Ovary (tissue), 9 donors: ENCODE results near the gene GPR183. TPM values are rescaled to one million over a fixed set of nuclear protein-coding genes. Genes with fewer than 3 reads are reported as not detected.

ENCODE experiments used
- DNase-seq, 5 donors: peaks; one replicate each; pipeline ENCODE4 v3.0.0-alpha.2; 2019 to 2020
- H3K27ac ChIP-seq, 2 donors: fragments of 200-600 bp; one replicate each; pipeline versions ENCODE4 v1.5.1 to v1.8.0; 2019 to 2022
- H3K27me3 ChIP-seq: fragments of 200-600 bp; one replicate; pipeline ENCODE4 v1.8.0; 2022
- H3K36me3 ChIP-seq: fragments of 200-600 bp; sonication (generic); one replicate; pipeline ENCODE4 v1.5.1; 2019
- H3K4me1 ChIP-seq: one replicate; pipeline ENCODE4 v1.8.1; 2013; ENCODE audit warnings: mild to moderate bottlenecking, moderate library complexity; ENCODE audit not compliant: insufficient read depth
- H3K4me3 ChIP-seq: fragments of 200-600 bp; sonication (generic); one replicate; pipeline ENCODE4 v1.5.1; 2017
- H3K9me3 ChIP-seq, 2 donors: fragments of 200-600 bp in 1 of 2; sonication (generic) in 1 of 2; one replicate each; pipeline versions ENCODE4 v1.5.1 to v1.8.1; 2013 to 2019; ENCODE audit warnings: mild to moderate bottlenecking in 1 of 2, moderate library complexity in 1 of 2
- EP300 ChIP-seq: sonication (generic); formaldehyde crosslinking; IDR thresholded peaks from one replicate; pipeline ENCODE4 v1.6.1; 2017; ENCODE audit warnings: antibody characterized with exemption
- POLR2A ChIP-seq: fragments of 450-650 bp; IDR thresholded peaks from one replicate; pipeline ENCODE4 v1.6.1; 2017; ENCODE audit warnings: antibody characterized with exemption, mild to moderate bottlenecking, moderate library complexity
- WGBS, 3 donors: extraction: QIAGEN DNeasy Blood & Tissue Kit in 1 of 3; methylation state at CpG; one replicate each; pipeline versions ENCODE4 v1.1.5 to v1.1.7; 2013 to 2017; 5-methylcytosine and 5-hydroxymethylcytosine counted together
- intact Hi-C, 4 donors: fragments of 100-400 bp; cut with DNase I; formaldehyde crosslinking; loops; one replicate each; pipeline versions ENCODE4 v1.11.0 to v1.15.1; 2022 to 2023
- polyA plus RNA-seq, 2 donors: library from polyadenylated mRNA; stranded (reverse); fragments of 200-250 nt in 1 of 2; fragments of 350-450 nt in 1 of 2; fragmentation: Illumina TruSeq in 1 of 2; extraction: RNeasy Lipid Tissue Mini Kit (QIAGEN cat#74804) in 1 of 2; gene quantifications; one replicate each; pipeline ENCODE4 v1.2.3, GENCODE V29; 2013 to 2014
- total RNA-seq, 7 donors: library from RNA; depleted of rRNA in 2 of 7; stranded (reverse); fragments of >200 nt in 2 of 7; fragmentation: NEBNext Ultra II Directional in 3 of 7; extraction: Animal tissue kit (Norgen Biotek cat#: 25700) in 3 of 7; gene quantifications; one replicate each; pipeline versions ENCODE4 v1.1.0 to v1.2.4, GENCODE V29; 2016 to 2023
- TF ChIP-seq, protein P1 (sequence below), 3 donors: fragments of 450-650 bp in 2 of 3; fragments of 200-600 bp in 1 of 3; IDR thresholded peaks; one replicate each; pipeline versions ENCODE4 v1.5.1 to v1.8.0; 2016 to 2022; ENCODE audit warnings: antibody characterized with exemption in 3 of 3, mild to moderate bottlenecking in 1 of 3
- donor health status: DM: no; HTN: no; CAD: no; lungs with moderate emphysema.
- donor health status: DM: no; HTN: no; CAD: no.
- donor health status: Bipolar disorder and iron deficiency.
- donor health status: DM: yes; HTN: yes; CAD: no.
- donor health status: DM: no; HTN: no; CAD: no.
- donor health status: DM: yes; HTN: yes; CAD: no.

GPR183 gene
- total and polyA plus RNA-seq, 9 donors = 2.4 to 14.6 (median 5.5) TPM

- WGBS, 3 donors = 89 to 91% (median 91%) methylated on average over 1 of the region's 1 CpG
- Histone ChIP-seq H3K4me1 (no peaks in the 10 kb centered on the region), H3K4me3 (no peak overlapping the region), H3K27me3 (no peaks in the 10 kb centered on the region), H3K27ac (no peak overlapping the region), H3K36me3 (no peaks in the 10 kb centered on the region), H3K9me3 (no peaks in the 10 kb centered on the region)
- no peak for DNase-seq
- TF ChIP-seq EP300 = no peak
- no peak for TF ChIP-seq POLR2A
- TF ChIP-seq, protein P1, sequence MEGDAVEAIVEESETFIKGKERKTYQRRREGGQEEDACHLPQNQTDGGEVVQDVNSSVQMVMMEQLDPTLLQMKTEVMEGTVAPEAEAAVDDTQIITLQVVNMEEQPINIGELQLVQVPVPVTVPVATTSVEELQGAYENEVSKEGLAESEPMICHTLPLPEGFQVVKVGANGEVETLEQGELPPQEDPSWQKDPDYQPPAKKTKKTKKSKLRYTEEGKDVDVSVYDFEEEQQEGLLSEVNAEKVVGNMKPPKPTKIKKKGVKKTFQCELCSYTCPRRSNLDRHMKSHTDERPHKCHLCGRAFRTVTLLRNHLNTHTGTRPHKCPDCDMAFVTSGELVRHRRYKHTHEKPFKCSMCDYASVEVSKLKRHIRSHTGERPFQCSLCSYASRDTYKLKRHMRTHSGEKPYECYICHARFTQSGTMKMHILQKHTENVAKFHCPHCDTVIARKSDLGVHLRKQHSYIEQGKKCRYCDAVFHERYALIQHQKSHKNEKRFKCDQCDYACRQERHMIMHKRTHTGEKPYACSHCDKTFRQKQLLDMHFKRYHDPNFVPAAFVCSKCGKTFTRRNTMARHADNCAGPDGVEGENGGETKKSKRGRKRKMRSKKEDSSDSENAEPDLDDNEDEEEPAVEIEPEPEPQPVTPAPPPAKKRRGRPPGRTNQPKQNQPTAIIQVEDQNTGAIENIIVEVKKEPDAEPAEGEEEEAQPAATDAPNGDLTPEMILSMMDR (IDR thresholded peaks at IDR 0.05) = no peak
- intact Hi-C loops = loop anchor here in 3 of 4 donors (5.0 to 10.0 kb wide), 2 partner anchors 84 to 86 kb away; no protein-coding TSS in a partner anchor
These were observed 46.1 kb downstream of the GPR183 start for GRCh38 chr13:99261059-99261458.

- Histone ChIP-seq H3K27me3 (no peaks in the 10 kb centered on the region), H3K4me3 (no peak overlapping the region), H3K36me3 (no peaks in the 10 kb centered on the region), H3K9me3 (no peaks in the 10 kb centered on the region), H3K27ac (no peak overlapping the region), H3K4me1 (no peaks in the 10 kb centered on the region)
- TF ChIP-seq, protein P1 (IDR thresholded peaks at IDR 0.05) = no peak
- TF ChIP-seq POLR2A = no peak
- no peak for TF ChIP-seq EP300
- no peak for DNase-seq
- intact Hi-C loops = loop anchor here in 3 of 4 donors (5.0 to 10.0 kb wide), 2 partner anchors 83 to 85 kb away; no protein-coding TSS in a partner anchor
- 77 to 89% (median 82%) methylated on average over 5 of the region's 5 CpGs for WGBS, 3 donors
These were observed 47.0 kb downstream of the GPR183 start for GRCh38 chr13:99260216-99260615.

DNA sequence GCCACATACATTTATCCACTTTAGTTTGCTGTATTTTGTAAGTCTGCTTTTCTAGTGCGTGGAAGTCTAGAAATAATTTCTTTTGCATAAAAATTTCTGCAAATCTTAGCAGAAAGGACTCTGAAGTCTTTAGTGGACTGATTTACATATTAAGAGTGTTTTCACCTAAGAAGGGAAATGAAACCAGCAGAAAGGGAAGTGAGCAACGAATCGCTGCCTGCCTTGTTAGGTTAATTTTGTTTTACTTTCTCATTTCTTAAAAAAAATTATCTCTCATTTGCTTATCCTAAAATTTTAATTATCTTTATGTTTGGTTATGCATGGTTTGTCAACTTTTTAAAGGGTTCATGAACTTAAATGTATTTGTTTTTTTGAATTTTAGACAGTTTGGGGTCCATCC, 48.3 kb downstream of the GPR183 start:
- Histone ChIP-seq H3K4me1 (no peaks in the 10 kb centered on the region), H3K27ac (no peak overlapping the region), H3K9me3 (no peaks in the 10 kb centered on the region), H3K27me3 (no peaks in the 10 kb centered on the region), H3K36me3 (no peaks in the 10 kb centered on the region), H3K4me3 (no peak overlapping the region)
- DNase-seq = no peak
- no peak for TF ChIP-seq EP300
- TF ChIP-seq, protein P1 (IDR thresholded peaks at IDR 0.05) = no peak
- TF ChIP-seq POLR2A = no peak
- intact Hi-C loops = no loop called here
- WGBS, 3 donors = 90 to 93% (median 90%) methylated on average over 3 of the region's 3 CpGs

DNA sequence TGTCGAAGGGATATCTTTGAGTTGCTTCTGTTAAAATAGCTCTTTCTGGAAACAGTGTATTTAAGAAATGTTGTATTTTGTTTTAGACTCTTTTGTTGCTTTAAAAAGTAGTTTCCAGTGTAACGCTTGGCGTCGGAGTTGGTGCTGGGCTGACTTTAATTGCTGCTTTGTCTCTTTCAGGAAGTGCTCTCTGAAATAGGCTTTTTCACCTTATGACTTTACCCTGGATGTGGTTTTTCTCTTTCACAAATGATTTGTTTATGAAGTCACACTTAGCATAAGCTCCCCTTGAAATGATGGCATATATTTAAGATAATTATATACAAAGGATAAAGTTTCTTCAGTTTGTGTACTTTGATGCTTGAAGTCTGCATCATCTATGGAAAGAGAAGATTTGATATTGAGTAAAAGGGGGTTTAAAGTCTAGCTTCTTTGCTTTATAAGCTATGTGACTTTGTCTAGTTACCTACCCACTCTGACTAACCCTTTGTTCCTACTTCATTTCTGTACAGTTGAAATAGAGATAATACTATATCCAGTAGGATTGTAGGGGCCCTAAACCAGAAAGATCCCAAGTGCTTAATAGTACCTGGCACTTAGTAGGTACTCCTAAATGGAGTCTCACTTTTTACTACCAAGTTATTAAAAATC, 48.9 kb downstream of the GPR183 start, which contains the start of gene GPR18:
TSS of gene GPR18 (minus strand) at position 170 of the 651 bp plus-strand sequence. CDS start 2,507 bp downstream, outside the sequence.
- intact Hi-C loops = no loop called here
- 89 to 91% (median 91%) methylated on average over 4 of the region's 4 CpGs for WGBS, 3 donors
- no peaks in the 10 kb centered on the region for H3K9me3 ChIP-seq
- H3K27me3 ChIP-seq = no peaks in the 10 kb centered on the region
- no peak for DNase-seq
- H3K4me3 ChIP-seq = no peak within 1 kb of the TSS
- no peaks in the 10 kb centered on the region for H3K36me3 ChIP-seq
- no peak within 1 kb of the TSS for H3K27ac ChIP-seq
- no peaks in the 10 kb centered on the region for H3K4me1 ChIP-seq
- TF ChIP-seq, protein P1 (IDR thresholded peaks at IDR 0.05) = no peak
- TF ChIP-seq POLR2A (no peak), EP300 (no peak)
